Sigmoid colon (tissue), 7 donors: Measurements from ENCODE around the gene AUTS2. TPM values are rescaled to one million over a fixed set of nuclear protein-coding genes. Genes with fewer than 3 reads are reported as not detected.
A peak's percentile ranks its signal among the peaks of the same experiment; 100 is the strongest.

Source experiments
- DNase-seq: peaks from one replicate; pipeline ENCODE4 v3.0.0-alpha.2; 2019
- H3K27ac ChIP-seq, 4 donors: fragments of 200-600 bp; sonication (generic); one replicate each; pipeline ENCODE4 v1.5.1; 2016 to 2019; ENCODE audit warnings: mild to moderate bottlenecking in 1 of 4
- H3K27me3 ChIP-seq, 3 donors: fragments of 200-600 bp; sonication (generic); one replicate each; pipeline ENCODE4 v1.5.1; 2019; ENCODE audit warnings: mild to moderate bottlenecking in 1 of 3
- H3K36me3 ChIP-seq, 4 donors: fragments of 200-600 bp; sonication (generic); one replicate each; pipeline ENCODE4 v1.5.1; 2016 to 2019
- H3K4me1 ChIP-seq, 4 donors: fragments of 200-600 bp; sonication (generic); one replicate each; pipeline ENCODE4 v1.5.1; 2017 to 2019
- H3K4me3 ChIP-seq, 4 donors: fragments of 200-600 bp; sonication (generic); one replicate each; pipeline ENCODE4 v1.5.1; 2017 to 2019; ENCODE audit warnings: mild to moderate bottlenecking in 2 of 4, moderate library complexity in 1 of 4
- H3K9me3 ChIP-seq, 4 donors: fragments of 200-600 bp in 3 of 4; sonication (generic) in 3 of 4; one replicate each; pipeline versions ENCODE4 v1.5.1 to v1.6.1; 2013 to 2019
- EP300 ChIP-seq, 4 donors: sonication (generic); formaldehyde crosslinking; IDR thresholded peaks; one replicate each; pipeline ENCODE4 v1.6.1; 2017; ENCODE audit warnings: antibody characterized with exemption in 4 of 4
- POLR2A ChIP-seq, 2 donors: fragments of 450-650 bp; IDR thresholded peaks; one replicate each; pipeline ENCODE4 v1.6.1; 2016; ENCODE audit warnings: antibody characterized with exemption in 2 of 2, mild to moderate bottlenecking in 2 of 2, moderate library complexity in 2 of 2
- POLR2AphosphoS5 ChIP-seq, 4 donors: sonication (generic); formaldehyde crosslinking; IDR thresholded peaks; one replicate each; pipeline ENCODE4 v1.6.1; 2017; ENCODE audit warnings: antibody characterized with exemption in 4 of 4
- whole genome bisulfite sequencing, 2 donors: extraction: QIAGEN DNeasy Blood & Tissue Kit; methylation state at CpG; one replicate each; pipeline ENCODE4 v1.1.7; 2013; 5-methylcytosine and 5-hydroxymethylcytosine counted together
- intact Hi-C: fragments of 100-400 bp; cut with DNase I; formaldehyde crosslinking; loops from one replicate; pipeline ENCODE4 v1.15.1; 2023
- polyA plus RNA-seq, 3 donors: library from polyadenylated mRNA; stranded (reverse); fragments of 200-250 nt; gene quantifications; one replicate each; pipeline ENCODE4 v1.2.3, GENCODE V29; 2013
- total RNA-seq, 4 donors: library from RNA; depleted of rRNA; stranded (reverse); fragments of >200 nt; gene quantifications; one replicate each; pipeline ENCODE4 v1.1.0, GENCODE V29; 2016
- TF ChIP-seq, protein P1 (sequence below), 4 experiments: fragments of 450-650 bp in 3 of 4; fragments of 200-600 bp in 1 of 4; IDR thresholded peaks; one replicate each; pipeline ENCODE4 v1.5.1; 2016 to 2019; ENCODE audit warnings: antibody characterized with exemption in 4 of 4, mild to moderate bottlenecking in 3 of 4, moderate library complexity in 2 of 4
- donor health status: healthy with polysubstance abuse.
- donor health status: Bipolar disorder and iron deficiency.
- donor health status: healthy.

The AUTS2 gene
- total and polyA plus RNA-seq, 7 donors, result 3.6 to 55.7 (median 25.5) TPM

DNA sequence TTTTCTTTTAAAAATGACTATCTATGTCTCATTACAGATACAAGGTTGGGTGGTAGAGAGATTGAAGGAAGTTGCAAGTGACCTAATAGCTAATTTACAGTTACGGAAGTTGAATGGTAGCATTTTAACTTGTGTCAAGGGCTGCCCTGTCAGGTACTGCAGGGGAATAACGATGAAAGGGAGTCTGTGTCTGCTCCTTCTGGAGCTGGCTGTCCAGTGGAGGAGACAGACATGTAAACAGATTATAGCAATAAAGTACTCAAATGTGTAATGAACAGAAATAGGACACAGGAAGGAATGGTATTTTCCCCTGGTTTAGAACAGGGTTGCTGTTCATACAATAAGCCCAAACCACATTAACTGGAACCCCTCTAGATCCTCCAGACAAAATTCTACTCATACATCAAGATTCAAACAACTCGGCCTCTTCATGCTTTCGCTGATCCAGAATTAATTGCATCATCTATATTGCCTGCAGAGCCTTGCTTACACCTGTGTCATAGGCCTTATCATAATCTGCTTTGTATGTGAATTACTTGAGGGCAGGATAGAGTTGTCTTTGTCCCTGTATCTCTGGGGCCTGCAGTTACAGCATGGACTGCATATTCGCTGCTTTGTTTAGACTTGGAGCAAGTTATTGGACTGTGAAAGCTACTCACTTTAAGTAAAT, 42.8 kb downstream of the AUTS2 start:
- no peak for DNase-seq
- H3K4me3 ChIP-seq, result no peak overlapping the region
- no peaks in the 10 kb centered on the region for H3K9me3 ChIP-seq
- H3K27ac ChIP-seq, result no peak overlapping the region
- peaks cover 0 to 40% (median 35%) of the 10 kb centered on the region in 4 donors for H3K4me1 ChIP-seq
- peak in 2 of 4 donors; percentile 42 to 48 for TF ChIP-seq POLR2AphosphoS5 (IDR thresholded peaks at IDR 0.05)
- TF ChIP-seq, protein P1, sequence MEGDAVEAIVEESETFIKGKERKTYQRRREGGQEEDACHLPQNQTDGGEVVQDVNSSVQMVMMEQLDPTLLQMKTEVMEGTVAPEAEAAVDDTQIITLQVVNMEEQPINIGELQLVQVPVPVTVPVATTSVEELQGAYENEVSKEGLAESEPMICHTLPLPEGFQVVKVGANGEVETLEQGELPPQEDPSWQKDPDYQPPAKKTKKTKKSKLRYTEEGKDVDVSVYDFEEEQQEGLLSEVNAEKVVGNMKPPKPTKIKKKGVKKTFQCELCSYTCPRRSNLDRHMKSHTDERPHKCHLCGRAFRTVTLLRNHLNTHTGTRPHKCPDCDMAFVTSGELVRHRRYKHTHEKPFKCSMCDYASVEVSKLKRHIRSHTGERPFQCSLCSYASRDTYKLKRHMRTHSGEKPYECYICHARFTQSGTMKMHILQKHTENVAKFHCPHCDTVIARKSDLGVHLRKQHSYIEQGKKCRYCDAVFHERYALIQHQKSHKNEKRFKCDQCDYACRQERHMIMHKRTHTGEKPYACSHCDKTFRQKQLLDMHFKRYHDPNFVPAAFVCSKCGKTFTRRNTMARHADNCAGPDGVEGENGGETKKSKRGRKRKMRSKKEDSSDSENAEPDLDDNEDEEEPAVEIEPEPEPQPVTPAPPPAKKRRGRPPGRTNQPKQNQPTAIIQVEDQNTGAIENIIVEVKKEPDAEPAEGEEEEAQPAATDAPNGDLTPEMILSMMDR (IDR thresholded peaks at IDR 0.05), result no peak
- H3K27me3 ChIP-seq, result no peaks in the 10 kb centered on the region
- 73 to 82% methylated on average over 5 of the region's 5 CpGs for WGBS, 2 donors
- H3K36me3 ChIP-seq, result no peaks in the 10 kb centered on the region
- intact Hi-C loops, result no loop called here

DNA sequence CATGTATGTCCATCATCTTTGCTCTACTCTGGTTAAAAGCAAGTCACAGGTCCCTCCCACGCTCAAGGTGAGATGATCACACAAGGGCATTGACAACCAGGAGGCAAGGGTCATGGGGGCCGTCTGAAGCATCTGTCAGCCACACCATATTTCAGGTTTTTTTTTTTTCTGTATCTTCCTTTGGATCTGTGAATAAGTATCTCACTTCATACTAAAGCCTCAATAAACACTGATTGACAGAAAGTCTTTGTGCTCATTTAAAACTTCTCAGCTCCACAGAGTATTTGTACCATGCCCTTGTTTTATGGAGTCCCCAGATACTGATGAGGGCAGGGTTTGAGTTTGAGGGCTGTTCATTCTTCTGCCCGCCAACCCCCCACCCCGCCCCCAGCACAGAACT, 45.0 kb downstream of the AUTS2 start:
- H3K4me1 ChIP-seq, result peaks cover 0 to 38% (median 33%) of the 10 kb centered on the region in 4 donors

DNA sequence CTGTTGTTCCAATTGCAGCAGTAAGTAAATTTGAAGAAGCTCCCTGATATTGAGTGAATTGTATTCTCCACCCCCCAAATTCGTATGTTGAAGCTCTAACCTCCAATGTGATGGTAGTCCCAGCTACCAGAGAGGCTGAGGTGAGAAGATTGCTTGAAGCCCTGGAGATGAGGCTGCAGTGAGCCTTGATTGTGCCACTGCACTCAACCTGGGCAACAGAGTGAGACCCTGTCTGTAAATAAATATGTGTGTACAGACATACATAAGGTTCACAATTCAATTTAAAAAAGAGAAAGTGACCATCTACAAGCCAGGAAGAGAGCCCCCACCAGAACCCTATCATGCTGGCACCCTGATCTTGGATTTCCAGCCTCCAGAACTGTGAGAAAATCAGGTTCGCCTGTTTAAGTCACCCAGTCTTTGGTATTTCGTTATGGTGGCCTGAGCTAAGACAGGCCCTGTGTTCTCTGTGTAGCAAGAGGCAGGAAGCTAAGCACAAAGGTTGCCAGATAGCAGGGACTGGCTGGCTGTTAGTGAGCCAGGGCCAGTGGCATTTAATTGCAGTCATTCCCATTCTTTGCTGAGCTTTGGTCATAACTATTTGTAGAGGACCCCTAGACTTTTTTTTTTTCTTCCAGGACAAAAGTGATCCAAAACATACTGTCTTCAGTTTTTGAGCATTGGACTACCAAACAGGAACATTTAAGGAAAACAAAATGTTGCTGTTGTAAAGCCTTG, 45.6 kb downstream of the AUTS2 start:
- H3K27me3 ChIP-seq, result no peaks in the 10 kb centered on the region
- H3K9me3 ChIP-seq, result no peaks in the 10 kb centered on the region
- H3K27ac ChIP-seq, result no peak overlapping the region
- 51 to 72% methylated on average over 3 of the region's 3 CpGs for WGBS, 2 donors
- DNase-seq, result no peak
- peaks cover 0 to 38% (median 34%) of the 10 kb centered on the region in 4 donors for H3K4me1 ChIP-seq
- intact Hi-C loops, result no loop called here
- no peak overlapping the region for H3K4me3 ChIP-seq
- no peaks in the 10 kb centered on the region for H3K36me3 ChIP-seq
- no peak for TF ChIP-seq POLR2AphosphoS5 (IDR thresholded peaks at IDR 0.05)

More for the DNA sequence above, 45.0 kb downstream of the AUTS2 start:
- intact Hi-C loops, result no loop called here
- Histone ChIP-seq H3K9me3 (no peaks in the 10 kb centered on the region), H3K36me3 (no peaks in the 10 kb centered on the region), H3K27ac (no peak overlapping the region), H3K27me3 (no peaks in the 10 kb centered on the region), H3K4me3 (no peak overlapping the region)
- TF ChIP-seq POLR2AphosphoS5 (IDR thresholded peaks at IDR 0.05) (no peak), POLR2A (IDR thresholded peaks at IDR 0.05) (no peak), EP300 (IDR thresholded peaks at IDR 0.05) (no peak)
- TF ChIP-seq, protein P1 (IDR thresholded peaks at IDR 0.05), result no peak
- WGBS, 2 donors, result 65 to 84% methylated on average over 4 of the region's 4 CpGs
- DNase-seq, result no peak

DNA sequence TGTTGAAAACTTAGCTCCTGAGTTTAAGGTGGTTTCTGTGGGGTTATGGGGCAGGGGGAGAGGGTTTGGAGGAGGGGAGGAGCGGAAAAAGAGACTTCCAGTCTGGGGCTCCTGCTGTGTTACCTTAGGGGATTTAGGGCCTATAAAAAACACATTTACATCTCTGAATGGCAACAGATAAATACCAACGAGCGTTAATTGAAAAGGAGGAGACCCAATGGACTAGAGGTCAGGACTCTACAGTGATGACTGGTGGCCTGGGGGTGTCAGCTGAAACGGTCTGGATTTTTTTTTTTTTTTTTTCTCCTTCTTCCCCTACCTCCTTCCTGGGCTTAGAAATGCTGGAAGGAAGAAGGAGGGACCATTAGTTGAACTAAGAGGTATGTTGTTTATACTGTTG, 47.4 kb downstream of the AUTS2 start:
- Histone ChIP-seq H3K27ac (no peak overlapping the region), H3K4me1 (peaks cover 0 to 31% (median 22%) of the 10 kb centered on the region in 4 donors), H3K4me3 (no peak overlapping the region), H3K27me3 (no peaks in the 10 kb centered on the region), H3K9me3 (no peaks in the 10 kb centered on the region), H3K36me3 (no peaks in the 10 kb centered on the region)
- intact Hi-C loops, result no loop called here
- no peak for DNase-seq
- WGBS, 2 donors, result 50 to 73% methylated on average over 4 of the region's 4 CpGs
- TF ChIP-seq, protein P1 (IDR thresholded peaks at IDR 0.05), result no peak
- no peak for TF ChIP-seq POLR2AphosphoS5 (IDR thresholded peaks at IDR 0.05)
- TF ChIP-seq POLR2A (IDR thresholded peaks at IDR 0.05), result no peak
- no peak for TF ChIP-seq EP300 (IDR thresholded peaks at IDR 0.05)

DNA sequence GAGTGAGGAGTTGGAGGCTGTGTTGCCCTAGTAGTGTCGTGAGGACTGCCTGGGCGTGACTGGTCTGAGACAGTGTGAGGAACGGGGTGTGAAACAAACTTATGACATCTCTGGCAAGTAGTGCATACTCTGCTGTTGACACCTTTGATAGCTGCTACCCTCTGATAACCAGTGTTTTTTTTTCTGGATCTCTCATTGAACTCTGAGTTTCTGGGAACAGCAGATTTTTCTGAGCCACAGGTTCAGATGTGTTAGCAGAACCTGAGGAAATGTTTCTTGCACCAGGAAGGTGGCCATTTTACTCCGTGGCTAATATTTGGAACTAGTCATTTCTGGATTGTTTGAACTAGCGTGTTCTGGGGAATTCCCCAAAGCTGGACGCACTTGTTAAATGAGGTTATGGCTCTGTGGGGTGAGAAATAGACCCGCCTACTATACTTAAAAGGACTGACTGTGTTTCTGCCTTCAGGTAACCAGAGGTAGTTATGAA, 52.9 kb downstream of the AUTS2 start:
- 32 to 61% methylated on average over 7 of the region's 7 CpGs for WGBS, 2 donors
- no peak for DNase-seq
- intact Hi-C loops, result no loop called here

More for the DNA sequence above, 52.9 kb downstream of the AUTS2 start:
- TF ChIP-seq EP300 (IDR thresholded peaks at IDR 0.05), result no peak
- no peak for TF ChIP-seq POLR2A (IDR thresholded peaks at IDR 0.05)
- no peak for TF ChIP-seq POLR2AphosphoS5 (IDR thresholded peaks at IDR 0.05)
- TF ChIP-seq, protein P1 (IDR thresholded peaks at IDR 0.05), result no peak
- no peak overlapping the region for H3K27ac ChIP-seq
- H3K4me3 ChIP-seq, result no peak overlapping the region
- no peaks in the 10 kb centered on the region for H3K27me3 ChIP-seq
- H3K4me1 ChIP-seq, result peaks cover 0 to 34% (median 23%) of the 10 kb centered on the region in 4 donors
- H3K36me3 ChIP-seq, result no peaks in the 10 kb centered on the region
- no peaks in the 10 kb centered on the region for H3K9me3 ChIP-seq
